Loucy (cell line): Measurements from ENCODE around the gene KCNC4.

Experiments
- H2AFZ ChIP-seq: fragments of 200-600 bp; sonication (generic); 2 replicates; pipeline ENCODE4 v1.6.0; 2016; ENCODE audit warnings: antibody characterized with exemption, mild to moderate bottlenecking, low read length, moderate library complexity
- H3F3A ChIP-seq: fragments of 200-600 bp; 2 replicates; pipeline ENCODE4 v1.6.0; 2016; ENCODE audit warnings: antibody characterized with exemption, low read depth, mild to moderate bottlenecking
- H3K27me3 ChIP-seq: fragments of 200-600 bp; sonication (generic); 2 replicates; pipeline ENCODE4 v1.6.1; 2014; ENCODE audit warnings: low read length, mild to moderate bottlenecking; ENCODE audit not compliant: insufficient read depth, poor library complexity, severe bottlenecking
- H3K36me3 ChIP-seq: fragments of 200-600 bp; sonication (generic); 2 replicates; pipeline ENCODE4 v1.6.1; 2016; ENCODE audit warnings: low read length; ENCODE audit not compliant: insufficient read depth
- H3K4me1 ChIP-seq: fragments of 200-600 bp; sonication (generic); 2 replicates; pipeline ENCODE4 v1.5.1; 2014; ENCODE audit warnings: low read length, mild to moderate bottlenecking; ENCODE audit not compliant: insufficient read depth, poor library complexity, severe bottlenecking
- H3K4me2 ChIP-seq: fragments of 200-600 bp; sonication (generic); 2 replicates; pipeline ENCODE4 v1.6.0; 2014; ENCODE audit warnings: antibody characterized with exemption, low read length, low read depth, mild to moderate bottlenecking; ENCODE audit not compliant: poor library complexity, severe bottlenecking
- H3K4me3 ChIP-seq: fragments of 200-600 bp; sonication (generic); 2 replicates; pipeline ENCODE4 v1.5.1; 2014; ENCODE audit warnings: low read length, mild to moderate bottlenecking, mixed read lengths; ENCODE audit not compliant: poor library complexity, severe bottlenecking
- H3K79me2 ChIP-seq: fragments of 200-600 bp; sonication (generic); 2 replicates; pipeline ENCODE4 v1.6.1; 2014; ENCODE audit warnings: low read length; ENCODE audit not compliant: insufficient read depth
- H3K9ac ChIP-seq: fragments of 200-600 bp; sonication (generic); 2 replicates; pipeline ENCODE4 v1.6.0; 2014; ENCODE audit warnings: mild to moderate bottlenecking, low read depth, low read length, moderate library complexity; ENCODE audit not compliant: poor library complexity, severe bottlenecking
- H3K9me2 ChIP-seq: fragments of 200-600 bp; sonication (generic); replicated peaks from 2 replicates; pipeline ENCODE4 v1.6.1; 2016; ENCODE audit warnings: low read depth, low read length, mixed read lengths
- H3K9me3 ChIP-seq: fragments of 200-600 bp; sonication (generic); 2 replicates; pipeline ENCODE4 v1.6.1; 2014; ENCODE audit warnings: mild to moderate bottlenecking, antibody characterized with exemption, low read length, low read depth; ENCODE audit not compliant: insufficient read depth
- H4K20me1 ChIP-seq: fragments of 200-600 bp; sonication (generic); 2 replicates; pipeline ENCODE4 v1.6.0; 2014; ENCODE audit warnings: antibody characterized with exemption, low read length, mild to moderate bottlenecking; ENCODE audit not compliant: insufficient read depth, poor library complexity, severe bottlenecking
- EZH2phosphoT487 ChIP-seq: fragments of 200-600 bp; IDR thresholded peaks from 2 replicates; pipeline ENCODE4 v1.6.1; 2018; ENCODE audit warnings: antibody characterized with exemption, mild to moderate bottlenecking, moderate library complexity, borderline replicate concordance
- TF ChIP-seq, protein P1 (sequence below): fragments of 200-600 bp; sonication (generic); conservative IDR thresholded peaks from 2 replicates; pipeline ENCODE4 v1.5.1; 2014; ENCODE audit warnings: mild to moderate bottlenecking, antibody characterized with exemption, low read length

Gene KCNC4

GRCh38 chr1:110200190-110200589, 9.9 kb upstream of the KCNC4 start:
- no peak overlapping the region for H3K4me2 ChIP-seq
- H3K36me3 ChIP-seq = no peaks in the 10 kb centered on the region

GRCh38 chr1:110200666-110201065, 9.4 kb upstream of the KCNC4 start:
- Histone ChIP-seq H3F3A (no peaks in the 10 kb centered on the region), H3K4me3 (no peak overlapping the region), H2AFZ (no peak overlapping the region), H3K9me2 (no peaks in the 10 kb centered on the region), H3K27me3 (no peaks in the 10 kb centered on the region), H3K4me2 (no peak overlapping the region), H3K36me3 (no peaks in the 10 kb centered on the region), H4K20me1 (no peaks in the 10 kb centered on the region), H3K79me2 (no peaks in the 10 kb centered on the region), H3K9ac (no peak overlapping the region), H3K9me3 (no peaks in the 10 kb centered on the region), H3K4me1 (peaks cover 5% of the 10 kb centered on the region)
- TF ChIP-seq, protein P1, sequence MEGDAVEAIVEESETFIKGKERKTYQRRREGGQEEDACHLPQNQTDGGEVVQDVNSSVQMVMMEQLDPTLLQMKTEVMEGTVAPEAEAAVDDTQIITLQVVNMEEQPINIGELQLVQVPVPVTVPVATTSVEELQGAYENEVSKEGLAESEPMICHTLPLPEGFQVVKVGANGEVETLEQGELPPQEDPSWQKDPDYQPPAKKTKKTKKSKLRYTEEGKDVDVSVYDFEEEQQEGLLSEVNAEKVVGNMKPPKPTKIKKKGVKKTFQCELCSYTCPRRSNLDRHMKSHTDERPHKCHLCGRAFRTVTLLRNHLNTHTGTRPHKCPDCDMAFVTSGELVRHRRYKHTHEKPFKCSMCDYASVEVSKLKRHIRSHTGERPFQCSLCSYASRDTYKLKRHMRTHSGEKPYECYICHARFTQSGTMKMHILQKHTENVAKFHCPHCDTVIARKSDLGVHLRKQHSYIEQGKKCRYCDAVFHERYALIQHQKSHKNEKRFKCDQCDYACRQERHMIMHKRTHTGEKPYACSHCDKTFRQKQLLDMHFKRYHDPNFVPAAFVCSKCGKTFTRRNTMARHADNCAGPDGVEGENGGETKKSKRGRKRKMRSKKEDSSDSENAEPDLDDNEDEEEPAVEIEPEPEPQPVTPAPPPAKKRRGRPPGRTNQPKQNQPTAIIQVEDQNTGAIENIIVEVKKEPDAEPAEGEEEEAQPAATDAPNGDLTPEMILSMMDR = no peak
- no peak for TF ChIP-seq EZH2phosphoT487

More at GRCh38 chr1:110200190-110200589, 9.9 kb upstream of the KCNC4 start:
- no peaks in the 10 kb centered on the region for H3K9me2 ChIP-seq
- H3K27me3 ChIP-seq = no peaks in the 10 kb centered on the region
- H2AFZ ChIP-seq = no peak overlapping the region
- no peaks in the 10 kb centered on the region for H4K20me1 ChIP-seq
- no peak overlapping the region for H3K4me3 ChIP-seq
- no peaks in the 10 kb centered on the region for H3F3A ChIP-seq
- H3K4me1 ChIP-seq = peaks cover 5% of the 10 kb centered on the region
- TF ChIP-seq EZH2phosphoT487 = no peak
- TF ChIP-seq, protein P1 = no peak
- no peaks in the 10 kb centered on the region for H3K9me3 ChIP-seq
- H3K9ac ChIP-seq = no peak overlapping the region
- H3K79me2 ChIP-seq = no peaks in the 10 kb centered on the region

DNA sequence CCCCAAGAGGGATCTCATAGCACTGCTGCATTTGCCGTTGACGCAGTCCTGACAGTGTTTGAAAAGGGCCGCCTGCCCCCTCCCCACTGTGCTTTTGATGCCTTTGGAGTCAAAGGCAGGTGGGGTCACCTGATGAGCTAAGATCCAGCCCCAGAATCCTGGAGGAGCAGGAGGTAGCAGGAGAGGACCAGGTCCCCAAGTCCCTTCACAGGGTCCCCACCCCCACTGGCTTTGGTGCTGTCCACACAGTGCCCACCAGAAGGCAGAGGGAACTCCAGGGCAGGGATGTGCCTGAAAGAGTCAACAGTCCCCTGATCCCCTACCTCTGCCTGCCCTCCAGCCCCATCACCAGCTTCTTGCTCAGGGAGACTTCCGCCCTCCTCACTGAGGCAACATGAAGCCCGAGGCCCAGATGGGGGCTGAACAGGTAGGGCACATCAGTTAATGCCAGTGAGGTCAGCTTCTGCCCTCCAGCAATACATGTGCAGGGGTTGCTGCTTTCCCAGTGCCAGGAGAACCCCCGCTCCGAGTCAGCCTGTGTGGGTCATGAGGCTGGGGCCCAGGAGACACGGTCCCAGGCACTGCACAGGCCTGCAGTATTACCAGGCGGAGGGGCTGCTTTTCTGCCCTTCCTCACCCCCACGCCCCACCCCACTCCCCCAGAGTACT, 8.8 kb upstream of the KCNC4 start:
- H3K9ac ChIP-seq = no peak overlapping the region
- H3K4me3 ChIP-seq = no peak overlapping the region
- no peaks in the 10 kb centered on the region for H3K27me3 ChIP-seq
- H3K9me3 ChIP-seq = no peaks in the 10 kb centered on the region
- no peaks in the 10 kb centered on the region for H4K20me1 ChIP-seq
- H3K4me2 ChIP-seq = no peak overlapping the region
- no peaks in the 10 kb centered on the region for H3F3A ChIP-seq
- TF ChIP-seq EZH2phosphoT487 = no peak
- TF ChIP-seq, protein P1 = no peak
- H2AFZ ChIP-seq = no peak overlapping the region
- H3K79me2 ChIP-seq = no peaks in the 10 kb centered on the region
- no peaks in the 10 kb centered on the region for H3K36me3 ChIP-seq
- H3K9me2 ChIP-seq = no peaks in the 10 kb centered on the region
- H3K4me1 ChIP-seq = peaks cover 5% of the 10 kb centered on the region
